DOHH2 (cell line): Measurements from ENCODE around the gene PROB1.

Experiments used
- H3F3A ChIP-seq: fragments of 200-600 bp; sonication (generic), shearing (Covaris generic); 2 replicates; pipeline ENCODE4 v1.6.0; 2016; ENCODE audit warnings: antibody characterized with exemption, mild to moderate bottlenecking; ENCODE audit not compliant: control insufficient read depth, insufficient read depth
- H3K27ac ChIP-seq: fragments of 200-600 bp; sonication (generic); 2 replicates; pipeline ENCODE4 v1.5.1; 2014; ENCODE audit warnings: low read depth, mild to moderate bottlenecking, low read length, moderate library complexity
- H3K27me3 ChIP-seq: fragments of 200-600 bp; sonication (generic); 2 replicates; pipeline ENCODE4 v1.6.1; 2014; ENCODE audit warnings: mild to moderate bottlenecking, low read length, mixed read lengths; ENCODE audit not compliant: control insufficient read depth
- H3K36me3 ChIP-seq: fragments of 200-600 bp; sonication (generic); 2 replicates; pipeline ENCODE4 v1.6.1; 2014; ENCODE audit warnings: mild to moderate bottlenecking, low read length, moderate library complexity, mixed read lengths; ENCODE audit not compliant: control insufficient read depth
- H3K4me1 ChIP-seq: fragments of 200-600 bp; sonication (generic); 2 replicates; pipeline ENCODE4 v1.6.1; 2014; ENCODE audit warnings: mild to moderate bottlenecking, low read length, mixed read lengths; ENCODE audit not compliant: control insufficient read depth
- H3K4me2 ChIP-seq: fragments of 200-600 bp; sonication (generic); 2 replicates; pipeline ENCODE4 v1.6.0; 2014; ENCODE audit warnings: mild to moderate bottlenecking, low read length, moderate library complexity
- H3K4me3 ChIP-seq: fragments of 200-600 bp; sonication (generic); 2 replicates; pipeline ENCODE4 v1.5.1; 2014; ENCODE audit warnings: mild to moderate bottlenecking, low read length, mixed read lengths
- H3K79me2 ChIP-seq: fragments of 200-600 bp; sonication (generic); 2 replicates; pipeline ENCODE4 v1.6.1; 2014; ENCODE audit warnings: mild to moderate bottlenecking, low read length, mixed read lengths; ENCODE audit not compliant: control insufficient read depth
- H3K9me2 ChIP-seq: fragments of 200-600 bp; sonication (generic); replicated peaks from 2 replicates; pipeline ENCODE4 v1.6.1; 2014; ENCODE audit warnings: mild to moderate bottlenecking, low read length, mixed read lengths; ENCODE audit not compliant: control insufficient read depth
- H3K9me3 ChIP-seq: fragments of 200-600 bp; sonication (generic); 2 replicates; pipeline ENCODE4 v1.6.1; 2014; ENCODE audit warnings: antibody characterized with exemption, low read length, mixed read lengths; ENCODE audit not compliant: control insufficient read depth, insufficient read depth
- H4K20me1 ChIP-seq: fragments of 200-600 bp; sonication (generic); 2 replicates; pipeline ENCODE4 v1.6.0; 2014; ENCODE audit warnings: low read depth, mild to moderate bottlenecking, antibody characterized with exemption, low read length, moderate library complexity; ENCODE audit not compliant: control insufficient read depth, insufficient read depth
- CTCF ChIP-seq: fragments of 200-600 bp; sonication (generic); IDR thresholded peaks from one replicate; pipeline ENCODE4 v1.5.1; 2014; ENCODE audit warnings: antibody characterized with exemption, mild to moderate bottlenecking, low read depth, low read length; ENCODE audit not compliant: poor library complexity, severe bottlenecking
- EZH2phosphoT487 ChIP-seq: fragments of 200-600 bp; sonication (generic); IDR thresholded peaks from 2 replicates; pipeline ENCODE4 v1.6.1; 2017; ENCODE audit warnings: borderline replicate concordance, mild to moderate bottlenecking, antibody characterized with exemption, low read length, moderate library complexity, mixed read lengths

The PROB1 gene

DNA sequence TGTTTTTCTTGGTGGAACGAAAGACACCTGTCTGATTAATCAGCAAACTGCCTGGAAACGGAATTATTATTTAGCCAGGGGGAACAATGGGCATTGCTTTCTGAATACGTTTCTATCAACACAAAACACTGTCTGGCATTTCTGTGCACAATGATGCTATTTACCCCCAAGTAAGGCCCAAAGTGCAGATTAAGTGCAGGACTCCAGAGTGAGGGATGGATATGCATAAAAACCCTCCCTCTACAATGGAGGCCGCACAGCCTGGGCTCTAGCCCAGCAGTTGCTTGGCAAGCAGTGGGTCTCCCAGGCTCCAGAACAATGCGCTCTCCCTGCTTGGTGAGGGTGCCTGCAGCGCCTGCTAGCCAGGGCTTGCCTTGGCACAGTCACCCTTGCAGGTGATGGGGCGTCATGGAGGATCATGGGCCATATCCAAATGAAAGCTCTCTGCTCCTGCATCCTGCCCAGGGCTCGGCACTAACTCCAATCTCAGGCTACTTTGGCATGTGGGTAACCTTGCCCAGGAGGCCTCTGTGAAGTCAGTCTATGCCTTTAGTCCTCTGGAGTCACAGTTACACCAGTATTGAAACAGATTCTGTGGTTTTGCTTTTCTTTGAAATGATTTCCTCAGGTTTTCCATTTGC lies 20.4 kb upstream of the PROB1 start:
- Histone ChIP-seq H3K36me3 (no peaks in the 10 kb centered on the region), H4K20me1 (no peaks in the 10 kb centered on the region), H3K27me3 (no peaks in the 10 kb centered on the region), H3K4me3 (no peak overlapping the region), H3K4me1 (no peaks in the 10 kb centered on the region), H3K9me2 (no peaks in the 10 kb centered on the region), H3K79me2 (no peaks in the 10 kb centered on the region), H3K4me2 (no peak overlapping the region), H3K27ac (no peak overlapping the region), H3K9me3 (no peaks in the 10 kb centered on the region), H3F3A (no peaks in the 10 kb centered on the region)
- TF ChIP-seq CTCF: no peak
- TF ChIP-seq EZH2phosphoT487: no peak

DNA sequence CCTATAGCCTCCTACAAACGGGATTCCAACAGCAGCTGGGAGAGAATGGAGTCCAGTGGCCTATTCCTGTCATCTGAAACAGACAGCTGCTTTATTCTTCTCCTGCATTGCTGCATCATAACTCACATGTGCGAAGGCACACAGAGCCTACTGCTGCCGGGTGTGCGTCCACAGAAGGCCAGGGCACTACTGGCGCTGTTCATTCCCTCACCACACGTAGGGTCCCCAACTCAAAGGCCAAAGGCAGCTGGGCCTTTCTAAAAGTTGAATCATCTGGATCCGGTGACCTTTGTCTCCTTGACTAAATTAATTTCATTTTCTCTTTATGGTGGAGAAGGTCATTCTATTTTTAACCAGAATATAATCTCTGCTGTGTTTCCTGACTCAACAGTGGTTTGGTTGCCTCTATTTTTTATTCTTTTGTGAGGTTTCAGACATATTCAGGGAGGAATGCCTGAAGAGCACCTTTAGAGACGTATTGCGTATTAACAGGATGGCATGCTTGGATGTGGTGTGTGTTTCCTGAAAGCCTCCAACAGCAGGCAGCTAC lies 19.8 kb upstream of the PROB1 start:
- no peaks in the 10 kb centered on the region for H3K27me3 ChIP-seq
- no peak overlapping the region for H3K4me2 ChIP-seq
- H3K36me3 ChIP-seq: no peaks in the 10 kb centered on the region
- H3K4me1 ChIP-seq: no peaks in the 10 kb centered on the region
- no peaks in the 10 kb centered on the region for H3K9me2 ChIP-seq
- H3K4me3 ChIP-seq: no peak overlapping the region
- H4K20me1 ChIP-seq: no peaks in the 10 kb centered on the region
- TF ChIP-seq EZH2phosphoT487: no peak
- TF ChIP-seq CTCF: no peak
- H3K9me3 ChIP-seq: no peaks in the 10 kb centered on the region
- no peaks in the 10 kb centered on the region for H3K79me2 ChIP-seq
- no peak overlapping the region for H3K27ac ChIP-seq
- H3F3A ChIP-seq: no peaks in the 10 kb centered on the region

DNA sequence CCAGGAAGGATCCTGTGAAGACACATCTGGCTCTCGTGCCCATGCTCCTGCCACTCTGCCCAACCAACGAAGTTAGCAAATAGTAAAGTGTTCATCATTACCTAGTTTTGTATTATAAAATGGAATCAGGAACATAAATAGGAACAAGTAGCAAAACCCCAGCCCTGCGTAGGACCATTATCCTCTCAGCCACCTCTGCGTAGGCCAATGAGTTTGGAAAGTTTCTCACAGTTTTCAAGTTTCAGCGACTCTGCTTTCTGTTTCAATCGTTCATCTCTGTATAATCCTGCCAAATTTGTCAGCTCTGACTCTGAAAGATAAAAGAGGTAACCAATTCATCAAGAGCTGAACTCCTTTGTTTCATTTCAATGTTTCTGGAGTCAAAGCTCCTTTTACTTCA lies 19.1 kb upstream of the PROB1 start:
- H3K4me1 ChIP-seq: no peaks in the 10 kb centered on the region
- H3K27me3 ChIP-seq: no peaks in the 10 kb centered on the region
- no peaks in the 10 kb centered on the region for H3K9me2 ChIP-seq
- H4K20me1 ChIP-seq: no peaks in the 10 kb centered on the region
- TF ChIP-seq EZH2phosphoT487: no peak
- TF ChIP-seq CTCF: no peak
- H3K4me2 ChIP-seq: no peak overlapping the region
- no peak overlapping the region for H3K27ac ChIP-seq
- H3K36me3 ChIP-seq: no peaks in the 10 kb centered on the region
- no peaks in the 10 kb centered on the region for H3K79me2 ChIP-seq
- no peak overlapping the region for H3K4me3 ChIP-seq
- H3K9me3 ChIP-seq: no peaks in the 10 kb centered on the region
- no peaks in the 10 kb centered on the region for H3F3A ChIP-seq
